Caco-2 (cell line): ENCODE results near the gene RFX1. TPM values are rescaled to one million over a fixed set of nuclear protein-coding genes. Genes with fewer than 3 reads are reported as not detected.

Source experiments
- BruUV-seq: library from RNA; stranded (reverse); fragments of 400-500 nt; replicated peaks from 2 replicates; lab custom pipeline; 2021; lab: Mats Ljungman, UMichigan
- CTCF ChIA-PET: fragments of 300-600 bp; sonication (Branson Sonifier 250); formaldehyde crosslinking; loops from one replicate; lab custom pipeline; 2022; ENCODE audit warnings: antibody characterized with exemption; lab: Charles Lee
- POLR2A ChIA-PET: fragments of 300-600 bp; sonication (Branson Sonifier 250); formaldehyde crosslinking; loops from one replicate; lab custom pipeline; 2022; ENCODE audit warnings: antibody characterized with exemption; lab: Charles Lee
- DNase-seq, 2 experiments: peaks; one replicate each; pipeline versions ENCODE4 v3.0.0 to v3.0.0-alpha.2; 2020 to 2022
- H3K27me3 ChIP-seq: replicated peaks from 2 replicates; pipeline ENCODE4 v1.6.0; 2011; ENCODE audit warnings: low read length; ENCODE audit not compliant: control insufficient read depth, insufficient read depth
- H3K36me3 ChIP-seq: 2 replicates; pipeline ENCODE4 v1.5.1; 2011; ENCODE audit warnings: low read length; ENCODE audit not compliant: control insufficient read depth, insufficient read depth
- H3K4me1 ChIP-seq: fragments of 250-450 bp; sonication (Bioruptor Pico); 2 replicates; pipeline ENCODE4 v1.5.1; 2020; ENCODE audit warnings: mild to moderate bottlenecking
- H3K4me3 ChIP-seq: 2 replicates; pipeline ENCODE4 v1.5.1; 2011; ENCODE audit warnings: low read depth, mild to moderate bottlenecking, control low read depth, low read length
- H3K9me3 ChIP-seq: fragments of 250-450 bp; sonication (Bioruptor Pico); 2 replicates; pipeline ENCODE4 v1.5.1; 2020; ENCODE audit warnings: mild to moderate bottlenecking, moderate library complexity
- H3K27ac Mint-ChIP-seq: one replicate; pipeline ENCODE4 v1.8.0; 2022; ENCODE audit warnings: mixed read lengths; ENCODE audit not compliant: unreplicated experiment
- H3K27me3 Mint-ChIP-seq: one replicate; pipeline ENCODE4 v1.8.0; 2022; ENCODE audit warnings: mixed read lengths; ENCODE audit not compliant: insufficient read depth, unreplicated experiment
- H3K36me3 Mint-ChIP-seq: one replicate; pipeline ENCODE4 v1.8.0; 2022; ENCODE audit warnings: mild to moderate bottlenecking, mixed read lengths; ENCODE audit not compliant: insufficient read depth, unreplicated experiment
- H3K4me1 Mint-ChIP-seq: one replicate; pipeline ENCODE4 v1.8.0; 2022; ENCODE audit warnings: low read depth, mixed read lengths; ENCODE audit not compliant: unreplicated experiment
- H3K4me3 Mint-ChIP-seq: one replicate; pipeline ENCODE4 v1.8.0; 2022; ENCODE audit warnings: mild to moderate bottlenecking, moderate library complexity, mixed read lengths; ENCODE audit not compliant: unreplicated experiment
- H3K9me3 Mint-ChIP-seq: one replicate; pipeline ENCODE4 v1.8.0; 2022; ENCODE audit warnings: mixed read lengths; ENCODE audit not compliant: unreplicated experiment
- CTCF ChIP-seq, 2 experiments: fragments of 200-600 bp in 1 of 2; IDR thresholded peaks; 1 replicate in 1 of 2; 2 replicates in 1 of 2; pipeline versions ENCODE4 v1.5.1 to v1.8.0; 2011 to 2022; ENCODE audit warnings: antibody characterized with exemption in 1 of 2, control low read depth in 1 of 2, inconsistent platforms in 1 of 2, low read depth in 1 of 2, low read length in 1 of 2, mild to moderate bottlenecking in 1 of 2, moderate library complexity in 1 of 2; ENCODE audit not compliant: insufficient read depth in 1 of 2, severe bottlenecking in 1 of 2, unreplicated experiment in 1 of 2
- intact Hi-C: fragments of 100-400 bp; cut with micrococcal nuclease; formaldehyde crosslinking; loops from one replicate; pipeline ENCODE4 v1.10.0; 2022; ENCODE audit not compliant: unreplicated experiment
- total RNA-seq: library from RNA; stranded (reverse); gene quantifications from 2 replicates; pipeline ENCODE4 v1.2.3, GENCODE V29; 2022

Gene RFX1
- total RNA-seq, 1 experiment from 2014 or later = 11.5 TPM

- no peak for TF ChIP-seq CTCF (IDR thresholded peaks at IDR 0.05; ENCODE audit: insufficient read depth in 1 of 2, low read depth in 1 of 2, low read length in 1 of 2, severe bottlenecking in 1 of 2, unreplicated experiment in 1 of 2)
- no peaks in the 10 kb centered on the region for H3K27me3 ChIP-seq
- intact Hi-C loops = loop anchor here (1.0 kb wide), 1 partner anchor 31 kb away; the partner anchor contains the start of gene DCAF15
- POLR2A ChIA-PET = interaction anchor here (0.6 to 1.0 kb wide), 2 partner anchors 10 to 216 kb away, joined by 3 read pairs; no protein-coding TSS in a partner anchor
- peaks cover 4% of the 10 kb centered on the region; the same call in 1 of the 2 replicates for H3K9me3 ChIP-seq
- BruUV-seq = no TSS peak
- no peak overlapping the region for H3K4me3 ChIP-seq
- no peaks in the 10 kb centered on the region for H3K4me1 ChIP-seq
- no peaks in the 10 kb centered on the region for H3K9me3 Mint-ChIP-seq
- peak; percentile 55 to 71 for DNase-seq
- H3K27me3 Mint-ChIP-seq = no peaks in the 10 kb centered on the region
- CTCF ChIA-PET = interaction anchor here (0.7 kb wide), 2 partner anchors 10 to 215 kb away, joined by 3 read pairs; partner anchors contain the start of gene ASF1B
- peaks cover 73% of the 10 kb centered on the region for H3K36me3 Mint-ChIP-seq
- H3K36me3 ChIP-seq = peaks cover 6% of the 10 kb centered on the region
- H3K27ac Mint-ChIP-seq = peak overlapping the region; percentile 42
- no peak overlapping the region for H3K4me3 Mint-ChIP-seq
- no peaks in the 10 kb centered on the region for H3K4me1 Mint-ChIP-seq
These were observed 85.0 kb downstream of the RFX1 start for GRCh38 chr19:13920940-13921747.

- ChIA-PET CTCF (no interaction called here), POLR2A (interaction anchor here (0.6 to 1.0 kb wide), 2 partner anchors 9 to 216 kb away, joined by 3 read pairs; no protein-coding TSS in a partner anchor)
- Histone ChIP-seq H3K4me1 (no peaks in the 10 kb centered on the region), H3K4me3 (no peak overlapping the region), H3K36me3 (peaks cover 6% of the 10 kb centered on the region), H3K27me3 (no peaks in the 10 kb centered on the region), H3K9me3 (peaks cover 4% of the 10 kb centered on the region; the same call in 1 of the 2 replicates)
- intact Hi-C loops = no loop called here
- Mint-ChIP-seq H3K4me1 (no peaks in the 10 kb centered on the region), H3K27ac (no peak overlapping the region), H3K36me3 (peaks cover 74% of the 10 kb centered on the region), H3K9me3 (no peaks in the 10 kb centered on the region), H3K4me3 (no peak overlapping the region), H3K27me3 (no peaks in the 10 kb centered on the region)
- no peak for DNase-seq
- BruUV-seq = no TSS peak
- TF ChIP-seq CTCF (IDR thresholded peaks at IDR 0.05; ENCODE audit: insufficient read depth in 1 of 2, low read depth in 1 of 2, low read length in 1 of 2, severe bottlenecking in 1 of 2, unreplicated experiment in 1 of 2) = no peak
These were observed 85.6 kb downstream of the RFX1 start for GRCh38 chr19:13920524-13920923.

GRCh38 chr19:13918726-13919411 is 87.3 kb downstream of the RFX1 start:
- Mint-ChIP-seq H3K36me3 (peaks cover 67% of the 10 kb centered on the region), H3K27ac (no peak overlapping the region), H3K27me3 (no peaks in the 10 kb centered on the region), H3K4me1 (no peaks in the 10 kb centered on the region), H3K9me3 (no peaks in the 10 kb centered on the region), H3K4me3 (no peak overlapping the region)
- intact Hi-C loops = no loop called here
- Histone ChIP-seq H3K4me3 (no peak overlapping the region), H3K36me3 (peaks cover 6% of the 10 kb centered on the region), H3K9me3 (peaks cover 4% of the 10 kb centered on the region; the same call in 1 of the 2 replicates), H3K27me3 (no peaks in the 10 kb centered on the region), H3K4me1 (no peaks in the 10 kb centered on the region)
- ChIA-PET CTCF (no interaction called here), POLR2A (no interaction called here)
- no peak for TF ChIP-seq CTCF (IDR thresholded peaks at IDR 0.05; ENCODE audit: insufficient read depth in 1 of 2, low read depth in 1 of 2, low read length in 1 of 2, severe bottlenecking in 1 of 2, unreplicated experiment in 1 of 2)
- DNase-seq = no peak
- no TSS peak for BruUV-seq
